Prostate gland (tissue), 2 donors: ENCODE results near the gene CACNA1B. TPM values are rescaled to one million over a fixed set of nuclear protein-coding genes. Genes with fewer than 3 reads are reported as not detected.

Experiments used
- DNase-seq: peaks from one replicate; pipeline ENCODE4 v3.0.0-alpha.2; 2019; ENCODE audit warnings: low spot score
- H3K27ac ChIP-seq, 2 donors: fragments of 200-600 bp; sonication (generic); 2 replicates each; pipeline ENCODE4 v1.5.1; 2017 to 2019
- H3K27me3 ChIP-seq: fragments of 200-600 bp; sonication (generic); replicated peaks from 2 replicates; pipeline ENCODE4 v1.5.1; 2019; ENCODE audit not compliant: insufficient read depth
- H3K36me3 ChIP-seq, 2 donors: fragments of 200-600 bp; sonication (generic); 1 replicate in 1 of 2; 2 replicates in 1 of 2; pipeline versions ENCODE4 v1.5.1 to v1.8.1; 2017 to 2019
- H3K4me1 ChIP-seq: fragments of 200-600 bp; sonication (generic); replicated peaks from 2 replicates; pipeline ENCODE4 v1.5.1; 2019
- H3K4me3 ChIP-seq, 2 donors: fragments of 200-600 bp; sonication (generic); 2 replicates each; pipeline ENCODE4 v1.5.1; 2017 to 2019
- H3K9me3 ChIP-seq: fragments of 200-600 bp; sonication (generic); 2 replicates; pipeline ENCODE4 v1.5.1; 2017
- POLR2A ChIP-seq: fragments of 450-650 bp; IDR thresholded peaks from one replicate; pipeline ENCODE4 v1.6.1; 2016; ENCODE audit warnings: antibody characterized with exemption, mild to moderate bottlenecking
- POLR2AphosphoS5 ChIP-seq: sonication (generic); formaldehyde crosslinking; IDR thresholded peaks from one replicate; pipeline ENCODE4 v1.6.1; 2017; ENCODE audit warnings: antibody characterized with exemption
- WGBS: methylation state at CpG from one replicate; pipeline ENCODE4 v1.1.5; 2018; 5-methylcytosine and 5-hydroxymethylcytosine counted together
- intact Hi-C: fragments of 100-400 bp; cut with DNase I; formaldehyde crosslinking; loops from one replicate; pipeline ENCODE4 v1.14.2; 2022
- total RNA-seq, 2 donors: library from RNA; depleted of rRNA; stranded (reverse); fragments of >200 nt; gene quantifications; one replicate each; pipeline ENCODE4 v1.1.0, GENCODE V29; 2016
- TF ChIP-seq, protein P1 (sequence below), 4 experiments: fragments of 200-600 bp in 2 of 4; fragments of 450-650 bp in 2 of 4; sonication (generic) in 2 of 4; IDR thresholded peaks; 1 replicate in 3 of 4; 2 replicates in 1 of 4; pipeline ENCODE4 v1.5.1; 2016 to 2019; ENCODE audit warnings: antibody characterized with exemption in 4 of 4, mild to moderate bottlenecking in 2 of 4, moderate library complexity in 2 of 4

CACNA1B gene
- total RNA-seq, 2 donors from 2014 or later: 0.36 to 6.0 TPM

- TF ChIP-seq POLR2AphosphoS5: no peak
- TF ChIP-seq, protein P1, sequence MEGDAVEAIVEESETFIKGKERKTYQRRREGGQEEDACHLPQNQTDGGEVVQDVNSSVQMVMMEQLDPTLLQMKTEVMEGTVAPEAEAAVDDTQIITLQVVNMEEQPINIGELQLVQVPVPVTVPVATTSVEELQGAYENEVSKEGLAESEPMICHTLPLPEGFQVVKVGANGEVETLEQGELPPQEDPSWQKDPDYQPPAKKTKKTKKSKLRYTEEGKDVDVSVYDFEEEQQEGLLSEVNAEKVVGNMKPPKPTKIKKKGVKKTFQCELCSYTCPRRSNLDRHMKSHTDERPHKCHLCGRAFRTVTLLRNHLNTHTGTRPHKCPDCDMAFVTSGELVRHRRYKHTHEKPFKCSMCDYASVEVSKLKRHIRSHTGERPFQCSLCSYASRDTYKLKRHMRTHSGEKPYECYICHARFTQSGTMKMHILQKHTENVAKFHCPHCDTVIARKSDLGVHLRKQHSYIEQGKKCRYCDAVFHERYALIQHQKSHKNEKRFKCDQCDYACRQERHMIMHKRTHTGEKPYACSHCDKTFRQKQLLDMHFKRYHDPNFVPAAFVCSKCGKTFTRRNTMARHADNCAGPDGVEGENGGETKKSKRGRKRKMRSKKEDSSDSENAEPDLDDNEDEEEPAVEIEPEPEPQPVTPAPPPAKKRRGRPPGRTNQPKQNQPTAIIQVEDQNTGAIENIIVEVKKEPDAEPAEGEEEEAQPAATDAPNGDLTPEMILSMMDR (IDR thresholded peaks at IDR 0.05): no peak
- TF ChIP-seq POLR2A: no peak
- no peaks in the 10 kb centered on the region for H3K36me3 ChIP-seq
- no peak overlapping the region for H3K27ac ChIP-seq
- WGBS: 85% methylated on average over 10 of the region's 10 CpGs
- no peaks in the 10 kb centered on the region for H3K4me1 ChIP-seq
- H3K27me3 ChIP-seq: no peaks in the 10 kb centered on the region
- H3K4me3 ChIP-seq: no peak overlapping the region
- no peaks in the 10 kb centered on the region for H3K9me3 ChIP-seq
- intact Hi-C loops: no loop called here
- no peak for DNase-seq
These were observed 237.1 kb downstream of the CACNA1B start for GRCh38 chr9:138114501-138115245.

DNA sequence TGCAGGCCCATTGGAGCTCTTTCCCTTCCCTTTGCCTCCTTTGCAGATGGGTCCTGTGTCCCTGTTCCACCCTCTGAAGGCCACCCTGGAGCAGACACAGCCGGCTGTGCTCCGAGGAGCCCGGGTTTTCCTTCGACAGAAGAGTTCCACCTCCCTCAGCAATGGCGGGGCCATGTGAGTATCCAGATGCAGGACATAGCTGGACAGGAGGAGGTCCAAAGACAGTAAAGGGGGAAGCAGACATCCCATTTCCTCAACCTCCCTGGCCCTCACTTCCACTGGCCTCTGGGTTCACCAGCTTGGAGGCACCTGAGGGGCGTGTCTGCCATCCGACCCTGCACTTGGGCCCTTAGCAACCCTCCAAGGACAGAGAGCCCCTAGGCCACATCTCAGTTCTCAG is 237.9 kb downstream of the CACNA1B start:
- Histone ChIP-seq H3K4me3 (no peak overlapping the region), H3K36me3 (no peaks in the 10 kb centered on the region), H3K4me1 (no peaks in the 10 kb centered on the region), H3K27ac (no peak overlapping the region), H3K9me3 (no peaks in the 10 kb centered on the region), H3K27me3 (no peaks in the 10 kb centered on the region)
- WGBS: 95% methylated on average over 7 of the region's 7 CpGs
- TF ChIP-seq POLR2A: no peak
- DNase-seq: no peak
- intact Hi-C loops: no loop called here

- H3K27ac ChIP-seq: no peak overlapping the region
- no peak for DNase-seq
- TF ChIP-seq, protein P1 (IDR thresholded peaks at IDR 0.05): no peak
- no peak for TF ChIP-seq POLR2AphosphoS5
- TF ChIP-seq POLR2A: no peak
- H3K36me3 ChIP-seq: no peaks in the 10 kb centered on the region
- no peaks in the 10 kb centered on the region for H3K4me1 ChIP-seq
- intact Hi-C loops: no loop called here
- no peaks in the 10 kb centered on the region for H3K27me3 ChIP-seq
- H3K9me3 ChIP-seq: no peaks in the 10 kb centered on the region
- H3K4me3 ChIP-seq: no peak overlapping the region
- WGBS: 75% methylated on average over 5 of the region's 6 CpGs
These were observed 238.9 kb downstream of the CACNA1B start for GRCh38 chr9:138116521-138116920.

DNA sequence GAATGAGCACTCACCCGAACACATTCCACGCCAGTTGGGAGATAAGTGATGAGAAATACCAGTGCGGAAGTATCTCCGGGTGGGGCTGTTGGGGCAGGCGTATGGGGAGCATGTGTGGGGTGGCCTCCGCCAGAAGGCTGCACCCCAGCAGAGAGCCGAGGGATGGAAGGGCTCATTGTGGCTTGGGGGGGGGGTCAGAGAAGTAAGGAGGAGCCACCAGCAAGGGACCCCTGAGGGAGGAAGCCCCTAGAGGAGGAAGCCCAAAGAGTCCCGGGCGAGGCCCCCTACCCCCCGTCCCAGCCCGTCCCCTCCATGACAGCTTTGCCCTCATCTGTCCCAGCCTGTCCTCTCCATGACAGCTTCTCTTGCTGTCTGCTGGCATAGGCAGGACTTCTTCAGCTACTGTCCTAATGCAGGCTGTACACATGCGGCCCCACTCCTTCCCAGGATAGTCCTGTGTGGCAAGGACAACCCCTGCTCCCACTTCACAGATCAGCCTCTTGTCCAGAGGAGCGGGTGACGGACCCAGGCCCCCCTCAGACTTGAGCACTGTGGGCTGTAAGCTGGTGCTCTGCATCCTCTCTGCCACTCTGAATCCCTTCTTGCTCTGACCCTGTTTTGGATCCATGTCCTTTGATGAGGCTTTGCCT is 239.6 kb downstream of the CACNA1B start:
- TF ChIP-seq POLR2AphosphoS5 (no peak), POLR2A (no peak)
- TF ChIP-seq, protein P1 (IDR thresholded peaks at IDR 0.05): no peak
- H3K36me3 ChIP-seq: no peaks in the 10 kb centered on the region
- 80% methylated on average over 12 of the region's 14 CpGs for WGBS
- no peak for DNase-seq
- intact Hi-C loops: no loop called here
- no peak overlapping the region for H3K27ac ChIP-seq
- H3K9me3 ChIP-seq: no peaks in the 10 kb centered on the region
- H3K4me3 ChIP-seq: no peak overlapping the region
- no peaks in the 10 kb centered on the region for H3K27me3 ChIP-seq
- H3K4me1 ChIP-seq: no peaks in the 10 kb centered on the region

DNA sequence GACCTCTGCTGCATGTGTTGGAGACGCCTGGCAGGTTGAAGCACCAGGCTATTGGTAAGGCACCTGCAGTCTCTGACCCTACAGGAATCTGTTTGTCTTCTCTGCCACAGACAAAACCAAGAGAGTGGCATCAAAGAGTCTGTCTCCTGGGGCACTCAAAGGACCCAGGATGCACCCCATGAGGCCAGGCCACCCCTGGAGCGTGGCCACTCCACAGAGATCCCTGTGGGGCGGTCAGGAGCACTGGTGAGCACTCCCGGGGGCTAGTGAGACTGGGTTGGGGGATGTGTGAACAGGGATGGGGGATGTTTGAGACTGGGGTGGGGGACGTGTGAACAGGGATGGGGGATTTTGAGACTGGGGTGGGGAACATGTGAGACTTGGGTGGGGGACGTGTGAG is 240.3 kb downstream of the CACNA1B start:
- Histone ChIP-seq H3K4me1 (no peaks in the 10 kb centered on the region), H3K4me3 (no peak overlapping the region), H3K27me3 (no peaks in the 10 kb centered on the region), H3K27ac (no peak overlapping the region), H3K36me3 (no peaks in the 10 kb centered on the region), H3K9me3 (no peaks in the 10 kb centered on the region)
- TF ChIP-seq POLR2AphosphoS5 (no peak), POLR2A (no peak)
- intact Hi-C loops: no loop called here
- WGBS: 86% methylated on average over 4 of the region's 6 CpGs
- DNase-seq: no peak

GRCh38 chr9:138118601-138119071 is 241.1 kb downstream of the CACNA1B start:
- no peaks in the 10 kb centered on the region for H3K27me3 ChIP-seq
- intact Hi-C loops: no loop called here
- H3K36me3 ChIP-seq: no peaks in the 10 kb centered on the region
- no peaks in the 10 kb centered on the region for H3K9me3 ChIP-seq
- no peak for DNase-seq
- H3K27ac ChIP-seq: no peak overlapping the region
- WGBS: 90% methylated on average over 14 of the region's 14 CpGs
- no peaks in the 10 kb centered on the region for H3K4me1 ChIP-seq
- no peak overlapping the region for H3K4me3 ChIP-seq
- TF ChIP-seq, protein P1 (IDR thresholded peaks at IDR 0.05): no peak
- no peak for TF ChIP-seq POLR2A
- no peak for TF ChIP-seq POLR2AphosphoS5
